Measurements from ENCODE around the gene PLK2.

- TF ChIP-seq CTCF (IDR thresholded peaks at IDR 0.05) (no peak), POLR2A (IDR thresholded peaks at IDR 0.05) (no peak)
These were observed 5.9 kb downstream of the PLK2 start for GRCh38 chr5:58454025-58454424.
